Prostate gland (tissue), 2 donors: ENCODE data around the gene CRTC2. TPM values are rescaled to one million over a fixed set of nuclear protein-coding genes. Genes with fewer than 3 reads are reported as not detected.

Source experiments
- DNase-seq: peaks from one replicate; pipeline ENCODE4 v3.0.0-alpha.2; 2019; ENCODE audit warnings: low spot score
- H3K27ac ChIP-seq, 2 donors: fragments of 200-600 bp; sonication (generic); 2 replicates each; pipeline ENCODE4 v1.5.1; 2017 to 2019
- H3K27me3 ChIP-seq: fragments of 200-600 bp; sonication (generic); replicated peaks from 2 replicates; pipeline ENCODE4 v1.5.1; 2019; ENCODE audit not compliant: insufficient read depth
- H3K36me3 ChIP-seq, 2 donors: fragments of 200-600 bp; sonication (generic); 1 replicate in 1 of 2; 2 replicates in 1 of 2; pipeline versions ENCODE4 v1.5.1 to v1.8.1; 2017 to 2019
- H3K4me1 ChIP-seq: fragments of 200-600 bp; sonication (generic); replicated peaks from 2 replicates; pipeline ENCODE4 v1.5.1; 2019
- H3K4me3 ChIP-seq, 2 donors: fragments of 200-600 bp; sonication (generic); 2 replicates each; pipeline ENCODE4 v1.5.1; 2017 to 2019
- H3K9me3 ChIP-seq: fragments of 200-600 bp; sonication (generic); 2 replicates; pipeline ENCODE4 v1.5.1; 2017
- POLR2A ChIP-seq: fragments of 450-650 bp; IDR thresholded peaks from one replicate; pipeline ENCODE4 v1.6.1; 2016; ENCODE audit warnings: antibody characterized with exemption, mild to moderate bottlenecking
- POLR2AphosphoS5 ChIP-seq: sonication (generic); formaldehyde crosslinking; IDR thresholded peaks from one replicate; pipeline ENCODE4 v1.6.1; 2017; ENCODE audit warnings: antibody characterized with exemption
- WGBS: methylation state at CpG from one replicate; pipeline ENCODE4 v1.1.5; 2018; 5-methylcytosine and 5-hydroxymethylcytosine counted together
- intact Hi-C: fragments of 100-400 bp; cut with DNase I; formaldehyde crosslinking; loops from one replicate; pipeline ENCODE4 v1.14.2; 2022
- total RNA-seq, 2 donors: library from RNA; depleted of rRNA; stranded (reverse); fragments of >200 nt; gene quantifications; one replicate each; pipeline ENCODE4 v1.1.0, GENCODE V29; 2016
- TF ChIP-seq, protein P1 (sequence below), 4 experiments: fragments of 200-600 bp in 2 of 4; fragments of 450-650 bp in 2 of 4; sonication (generic) in 2 of 4; IDR thresholded peaks; 1 replicate in 3 of 4; 2 replicates in 1 of 4; pipeline ENCODE4 v1.5.1; 2016 to 2019; ENCODE audit warnings: antibody characterized with exemption in 4 of 4, mild to moderate bottlenecking in 2 of 4, moderate library complexity in 2 of 4

The CRTC2 gene
- total RNA-seq, 2 donors from 2014 or later, result 18.5 to 30.2 TPM

DNA sequence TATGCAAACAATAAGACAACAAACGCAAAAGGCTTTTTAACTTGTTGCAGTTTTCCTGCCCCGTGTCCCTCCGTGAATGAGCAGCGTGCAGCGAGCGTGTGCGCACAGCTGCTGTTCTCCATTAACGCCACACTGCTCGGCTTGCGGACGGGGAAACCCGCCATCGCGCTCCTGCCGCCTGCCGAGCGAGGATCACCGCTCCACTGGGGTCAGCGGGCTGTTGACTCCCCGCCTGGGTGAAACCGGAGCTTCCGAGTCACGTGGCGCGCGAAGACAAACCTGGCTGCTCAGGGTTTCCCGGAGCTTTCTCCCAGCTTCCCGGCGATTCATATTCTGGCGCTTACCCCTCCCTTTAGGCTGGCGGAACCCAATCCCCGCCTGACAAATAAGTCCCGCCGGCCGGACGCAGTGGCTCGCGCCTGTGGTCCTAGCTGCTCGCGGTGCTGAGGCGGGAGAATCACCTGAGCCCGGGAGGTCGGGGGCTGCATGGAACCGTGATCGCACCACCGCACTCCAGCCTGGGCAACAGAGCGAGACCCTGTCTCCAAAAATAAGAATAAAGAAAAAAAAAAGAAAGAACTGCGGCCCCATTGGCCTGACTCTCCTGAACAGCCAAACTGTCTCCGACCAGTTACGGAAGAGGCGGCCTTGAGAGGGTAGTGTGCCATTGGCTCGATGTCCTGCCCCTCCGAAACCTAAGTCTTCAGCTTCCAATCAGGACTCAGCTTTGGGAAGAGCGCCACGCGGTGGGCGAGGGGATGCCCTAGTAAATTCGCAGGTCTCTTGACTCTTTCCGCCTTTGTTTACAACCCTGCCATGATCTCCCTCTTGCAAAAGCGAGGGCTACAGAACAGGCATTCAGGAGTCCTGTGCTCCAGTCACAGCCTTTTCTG, 8.9 kb upstream of the CRTC2 start, which contains the start of gene CREB3L4:
Gene CREB3L4 (plus strand): TSS at position 796 of the 893 bp plus-strand sequence. CDS start 624 bp downstream, outside the sequence.
- H3K4me3 ChIP-seq, result peak within 1 kb of the TSS; percentile 60 to 65
- peaks cover 4% of the 10 kb centered on the region for H3K4me1 ChIP-seq
- DNase-seq, result peak; percentile 94
- H3K9me3 ChIP-seq, result no peaks in the 10 kb centered on the region
- peak within 1 kb of the TSS; percentile 97 for H3K27ac ChIP-seq
- H3K27me3 ChIP-seq, result no peaks in the 10 kb centered on the region
- WGBS, result under 1% methylated on average over 60 of the region's 60 CpGs
- intact Hi-C loops, result no loop called here
- no peaks in the 10 kb centered on the region for H3K36me3 ChIP-seq
- TF ChIP-seq POLR2AphosphoS5, result peak; percentile 89
- TF ChIP-seq POLR2A, result peak; percentile 89
- TF ChIP-seq, protein P1, sequence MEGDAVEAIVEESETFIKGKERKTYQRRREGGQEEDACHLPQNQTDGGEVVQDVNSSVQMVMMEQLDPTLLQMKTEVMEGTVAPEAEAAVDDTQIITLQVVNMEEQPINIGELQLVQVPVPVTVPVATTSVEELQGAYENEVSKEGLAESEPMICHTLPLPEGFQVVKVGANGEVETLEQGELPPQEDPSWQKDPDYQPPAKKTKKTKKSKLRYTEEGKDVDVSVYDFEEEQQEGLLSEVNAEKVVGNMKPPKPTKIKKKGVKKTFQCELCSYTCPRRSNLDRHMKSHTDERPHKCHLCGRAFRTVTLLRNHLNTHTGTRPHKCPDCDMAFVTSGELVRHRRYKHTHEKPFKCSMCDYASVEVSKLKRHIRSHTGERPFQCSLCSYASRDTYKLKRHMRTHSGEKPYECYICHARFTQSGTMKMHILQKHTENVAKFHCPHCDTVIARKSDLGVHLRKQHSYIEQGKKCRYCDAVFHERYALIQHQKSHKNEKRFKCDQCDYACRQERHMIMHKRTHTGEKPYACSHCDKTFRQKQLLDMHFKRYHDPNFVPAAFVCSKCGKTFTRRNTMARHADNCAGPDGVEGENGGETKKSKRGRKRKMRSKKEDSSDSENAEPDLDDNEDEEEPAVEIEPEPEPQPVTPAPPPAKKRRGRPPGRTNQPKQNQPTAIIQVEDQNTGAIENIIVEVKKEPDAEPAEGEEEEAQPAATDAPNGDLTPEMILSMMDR (IDR thresholded peaks at IDR 0.05), result peak in 2 of 4 experiments; percentile 41 to 45

DNA sequence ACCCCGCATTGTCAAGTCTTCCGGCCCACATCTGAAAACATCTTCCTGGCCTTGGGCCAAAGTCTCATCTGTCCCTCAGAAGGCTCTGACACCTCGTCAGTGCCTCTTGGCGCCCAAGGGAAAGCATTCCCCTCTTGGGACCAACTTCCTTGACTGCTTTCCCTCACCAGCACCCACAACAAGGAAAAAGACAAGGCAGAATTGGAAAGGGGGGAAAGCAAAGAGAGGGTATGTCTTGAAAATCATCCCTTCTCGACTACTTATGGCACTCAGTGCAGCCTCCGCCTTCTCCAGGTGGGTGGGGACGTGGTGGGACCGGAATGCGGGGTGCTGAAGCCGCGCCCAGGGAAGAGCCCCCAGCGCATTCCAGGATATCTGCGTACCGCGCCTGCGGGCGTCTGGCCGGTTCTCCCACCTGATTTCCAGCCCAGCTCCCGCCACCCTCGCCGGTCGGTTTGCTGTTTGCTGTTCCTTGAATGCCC, 5.5 kb upstream of the CRTC2 start:
- peak overlapping the region; percentile 61 to 78 for H3K4me3 ChIP-seq
- no peaks in the 10 kb centered on the region for H3K9me3 ChIP-seq
- peak overlapping the region; percentile 95 to 97 for H3K27ac ChIP-seq
- under 1% methylated on average over 22 of the region's 22 CpGs for WGBS
- no peaks in the 10 kb centered on the region for H3K27me3 ChIP-seq
- intact Hi-C loops, result no loop called here
- H3K4me1 ChIP-seq, result peaks cover 4% of the 10 kb centered on the region
- no peaks in the 10 kb centered on the region for H3K36me3 ChIP-seq
- TF ChIP-seq POLR2AphosphoS5, result no peak
- TF ChIP-seq, protein P1 (IDR thresholded peaks at IDR 0.05), result peak in 1 of 4 experiments; percentile 9
- TF ChIP-seq POLR2A, result no peak
- DNase-seq, result peak; percentile 58

DNA sequence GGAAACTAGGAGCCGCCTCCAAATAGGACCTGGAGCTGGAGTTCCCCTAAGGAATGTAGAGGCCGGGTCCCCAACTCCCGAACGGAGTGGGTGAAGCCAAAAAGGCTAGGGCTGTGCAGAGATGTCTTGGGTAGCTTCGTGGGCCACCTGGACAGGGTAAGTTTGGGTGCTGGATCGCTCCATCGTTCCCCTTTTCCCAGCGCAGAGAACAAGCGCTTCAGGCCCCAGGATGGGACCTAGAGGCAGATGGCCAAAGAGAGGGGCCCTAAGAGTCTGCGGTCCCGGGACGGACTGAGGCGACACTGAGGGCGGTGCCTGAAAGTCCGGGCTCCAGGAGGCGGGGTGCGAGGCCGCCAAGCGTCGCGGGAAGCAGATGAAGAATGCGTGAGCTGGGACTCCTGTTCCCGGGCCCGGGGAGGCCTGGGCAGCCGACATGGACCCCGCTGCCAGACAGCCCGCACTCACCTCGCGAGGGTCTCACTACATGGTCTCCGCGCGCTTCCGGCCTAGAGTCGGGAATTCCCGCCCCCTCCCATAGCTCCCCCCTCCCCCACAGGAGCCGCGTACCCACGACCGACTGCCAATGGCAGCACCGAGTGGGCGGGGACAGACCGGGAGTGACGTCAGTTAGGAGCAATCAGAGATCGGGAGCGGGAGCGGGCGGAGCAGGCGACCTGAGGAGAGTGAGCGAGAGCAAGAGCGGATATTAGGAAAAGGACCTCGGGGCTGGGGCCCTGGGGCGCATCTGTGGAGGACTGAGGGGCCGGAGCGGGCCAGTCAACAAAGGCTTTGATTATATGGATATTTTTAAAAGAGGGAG, 4.8 kb upstream of the CRTC2 start, which contains the start of gene SLC39A1:
Gene SLC39A1 (minus strand): TSS at position 508 of the 820 bp plus-strand sequence. CDS start 822 bp downstream, outside the sequence.
- intact Hi-C loops, result no loop called here
- WGBS, result under 1% methylated on average over 48 of the region's 54 CpGs
- Histone ChIP-seq H3K27me3 (no peaks in the 10 kb centered on the region), H3K4me1 (peaks cover 4% of the 10 kb centered on the region), H3K36me3 (no peaks in the 10 kb centered on the region), H3K9me3 (no peaks in the 10 kb centered on the region), H3K27ac (peak within 1 kb of the TSS; percentile 95 to 97), H3K4me3 (peak within 1 kb of the TSS; percentile 61 to 78)
- TF ChIP-seq POLR2A, result peak; percentile 83
- peak; percentile 95 for TF ChIP-seq POLR2AphosphoS5
- TF ChIP-seq, protein P1 (IDR thresholded peaks at IDR 0.05), result no peak
- DNase-seq, result peak; percentile 99

DNA sequence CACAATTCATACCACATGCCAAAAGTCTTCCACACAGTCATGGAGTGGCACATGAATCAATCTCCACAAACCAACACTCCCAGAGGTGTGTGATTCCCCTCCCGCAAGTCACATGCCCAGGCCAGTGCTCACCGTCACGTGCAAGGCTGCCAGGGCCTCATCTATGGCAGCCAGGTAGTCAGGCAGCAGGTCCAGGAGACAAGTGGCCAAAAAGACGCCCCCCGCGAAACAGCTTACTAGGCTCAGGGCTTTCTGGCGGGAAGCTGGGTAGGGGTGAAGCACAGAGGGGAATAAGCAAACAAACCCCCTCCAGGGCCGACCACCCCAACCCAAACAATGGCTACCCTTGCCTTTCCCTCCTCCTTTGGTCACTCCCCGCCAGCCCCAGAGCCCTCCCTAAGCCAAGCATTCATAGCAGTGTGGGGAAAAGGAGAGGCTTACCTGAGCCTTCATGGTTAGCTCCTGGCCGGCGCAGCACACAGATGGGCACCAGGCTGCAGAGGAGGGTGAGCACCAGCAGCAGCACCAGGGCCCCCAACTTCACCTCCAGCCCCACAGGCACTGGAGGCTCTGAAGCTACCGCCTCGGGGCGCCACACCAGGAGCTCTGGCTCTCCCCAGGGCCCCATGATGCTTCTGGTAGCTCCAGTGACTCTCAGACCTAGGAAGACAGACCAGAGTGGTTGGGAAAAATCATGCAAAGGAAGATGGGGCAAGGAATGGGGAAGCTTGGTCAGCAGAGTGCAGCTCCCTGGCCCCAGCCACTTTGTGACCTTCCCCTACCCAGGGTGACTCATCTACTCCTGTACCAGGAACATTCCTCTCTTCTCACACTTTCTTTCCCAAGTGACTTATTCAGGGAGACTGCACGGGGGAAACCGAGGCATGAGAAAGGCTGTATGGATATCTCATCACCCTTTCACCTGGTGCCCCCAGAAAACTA, 3.9 kb upstream of the CRTC2 start:
- intact Hi-C loops, result no loop called here

More for the DNA sequence above, 3.9 kb upstream of the CRTC2 start:
- Histone ChIP-seq H3K4me1 (peaks cover 4% of the 10 kb centered on the region), H3K27me3 (no peaks in the 10 kb centered on the region), H3K4me3 (peak overlapping the region; percentile 61 to 78), H3K36me3 (no peaks in the 10 kb centered on the region), H3K27ac (peak overlapping the region; percentile 95 to 97), H3K9me3 (no peaks in the 10 kb centered on the region)
- peak; percentile 59 for DNase-seq
- TF ChIP-seq, protein P1 (IDR thresholded peaks at IDR 0.05), result no peak
- TF ChIP-seq POLR2AphosphoS5, result peak; percentile 50
- no peak for TF ChIP-seq POLR2A
- WGBS, result 36% methylated on average over 13 of the region's 16 CpGs
